Measurements from ENCODE around the gene DNAH3. TPM values are rescaled to one million over a fixed set of nuclear protein-coding genes. Genes with fewer than 3 reads are reported as not detected.

Gene DNAH3
- polyA plus RNA-seq, 2 of the 4 experiments (the other 2 are of a cell fraction) = 0.37 to 0.81 TPM

DNA sequence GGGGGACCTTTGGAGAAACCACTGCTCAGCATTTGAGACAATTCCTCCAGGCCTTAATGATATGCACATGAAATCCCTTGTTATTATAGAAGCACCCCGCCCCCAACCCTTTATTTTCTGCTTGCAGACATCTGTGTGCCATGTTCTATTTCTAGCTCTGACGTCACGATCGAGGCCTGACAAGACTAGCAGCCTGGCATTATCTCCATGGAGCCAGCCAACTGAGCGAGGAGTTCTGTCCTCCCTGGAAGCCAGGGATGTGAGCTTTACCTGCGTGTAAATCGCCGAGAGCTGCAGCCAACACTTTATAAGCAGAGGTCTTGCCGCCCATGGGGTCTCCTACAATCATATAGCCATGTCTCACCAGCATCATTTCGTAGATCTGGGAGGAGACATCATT, 116.9 kb downstream of the DNAH3 start:
- DNase-seq (ENCODE audit: low read depth in 1 of 2, low spot score in 1 of 2) (no peak), FAIRE-seq (no peak), ATAC-seq (no peak)
- no peaks in the 10 kb centered on the region for H3K4me1 ChIP-seq
- no peaks in the 10 kb centered on the region for H3K9me3 ChIP-seq
- 62% methylated on average over 10 of the region's 10 CpGs for WGBS (ENCODE audit: missing lambda C conversion rate)
- no peak overlapping the region for H3K27ac ChIP-seq
- CTCF ChIA-PET = no interaction called here
- H3K4me3 ChIP-seq = no peak overlapping the region
- no peak for TF ChIP-seq POLR2AphosphoS2 (conservative IDR thresholded peaks at IDR 0.05; ENCODE audit: low read length)
- no peak for TF ChIP-seq CEBPB (IDR thresholded peaks at IDR 0.05)
- TF ChIP-seq SREBF2 (IDR thresholded peaks at IDR 0.05) = no peak
- no peak for TF ChIP-seq NFE2L2 (conservative IDR thresholded peaks at IDR 0.05; ENCODE audit: low read length)
- POLR2A ChIA-PET = no interaction called here
- no peak overlapping the region for H3K4me2 ChIP-seq

DNA sequence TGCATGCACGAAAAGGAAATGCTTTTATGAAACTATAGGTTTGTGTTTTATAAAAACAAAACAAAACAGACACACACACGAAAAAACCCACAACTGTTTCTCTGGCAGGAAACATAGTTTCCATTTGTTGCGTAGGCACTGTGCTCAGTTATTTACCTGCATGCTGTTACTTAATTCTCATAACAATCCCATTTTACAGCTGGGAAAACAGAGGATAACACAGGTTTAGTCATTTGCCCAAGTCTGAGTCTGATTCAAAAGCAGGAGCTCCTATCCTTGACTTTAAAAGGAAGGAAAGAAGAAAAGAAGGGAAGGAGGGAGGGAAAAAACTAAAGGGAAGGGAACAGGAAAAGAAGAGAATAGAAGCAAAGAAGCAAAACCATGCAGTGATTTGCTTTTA, 117.4 kb downstream of the DNAH3 start:
- H3K4me2 ChIP-seq = no peak overlapping the region
- no peak for FAIRE-seq
- DNase-seq (ENCODE audit: low read depth in 1 of 2, low spot score in 1 of 2) = no peak
- no peak overlapping the region for H3K4me3 ChIP-seq
- H3K4me1 ChIP-seq = no peaks in the 10 kb centered on the region
- no peaks in the 10 kb centered on the region for H3K9me3 ChIP-seq
- no peak overlapping the region for H3K27ac ChIP-seq
- WGBS (ENCODE audit: missing lambda C conversion rate) = 53% methylated on average over 3 of the region's 3 CpGs
- no peak for ATAC-seq
- POLR2A ChIA-PET = no interaction called here
- CTCF ChIA-PET = no interaction called here
- no peak for TF ChIP-seq NFE2L2 (conservative IDR thresholded peaks at IDR 0.05; ENCODE audit: low read length)
- TF ChIP-seq, protein P1, sequence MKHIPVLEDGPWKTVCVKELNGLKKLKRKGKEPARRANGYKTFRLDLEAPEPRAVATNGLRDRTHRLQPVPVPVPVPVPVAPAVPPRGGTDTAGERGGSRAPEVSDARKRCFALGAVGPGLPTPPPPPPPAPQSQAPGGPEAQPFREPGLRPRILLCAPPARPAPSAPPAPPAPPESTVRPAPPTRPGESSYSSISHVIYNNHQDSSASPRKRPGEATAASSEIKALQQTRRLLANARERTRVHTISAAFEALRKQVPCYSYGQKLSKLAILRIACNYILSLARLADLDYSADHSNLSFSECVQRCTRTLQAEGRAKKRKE (CRISPR knock-in tag; IDR thresholded peaks at IDR 0.05; ENCODE audit: low read depth) = no peak
- no peak for TF ChIP-seq HOXA7 (CRISPR knock-in tag; IDR thresholded peaks at IDR 0.05)
- no peak for TF ChIP-seq RFX5 (IDR thresholded peaks at IDR 0.05)
- no peak for TF ChIP-seq CHD4 (IDR thresholded peaks at IDR 0.05; ENCODE audit: borderline replicate concordance)
- no peak for TF ChIP-seq EHMT2 (IDR thresholded peaks at IDR 0.05; ENCODE audit: low read depth)

DNA sequence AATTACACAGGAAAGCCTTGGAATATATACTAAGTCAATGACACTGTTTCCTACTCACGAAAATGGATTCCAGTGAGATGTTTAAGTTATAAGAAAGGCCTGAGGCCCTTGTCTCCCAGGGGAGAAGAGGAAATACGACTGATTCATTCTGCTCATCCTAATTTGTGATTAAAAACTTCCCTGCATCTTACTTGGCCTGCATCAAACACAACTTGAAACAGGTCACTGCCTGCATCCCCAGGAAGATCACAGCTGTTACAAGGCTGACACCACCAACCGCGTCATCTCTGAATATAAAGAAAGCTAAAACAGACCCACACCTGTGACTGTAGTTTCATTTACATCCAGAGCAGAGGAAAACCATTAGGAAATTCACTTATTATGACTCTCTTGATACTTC, 121.9 kb downstream of the DNAH3 start:
- FAIRE-seq (no peak), ATAC-seq (no peak), DNase-seq (ENCODE audit: low read depth in 1 of 2, low spot score in 1 of 2) (no peak)
- 69% methylated on average over 4 of the region's 4 CpGs for WGBS (ENCODE audit: missing lambda C conversion rate)
- H3K4me1 ChIP-seq = no peaks in the 10 kb centered on the region
- H3K27ac ChIP-seq = no peak overlapping the region
- H3K4me3 ChIP-seq = no peak overlapping the region
- H3K9me3 ChIP-seq = no peaks in the 10 kb centered on the region
- H3K4me2 ChIP-seq = no peak overlapping the region
- POLR2A ChIA-PET = no interaction called here
- TF ChIP-seq PHF8 (IDR thresholded peaks at IDR 0.05; ENCODE audit: borderline replicate concordance, low read depth) (no peak), CBX2 (IDR thresholded peaks at IDR 0.05; ENCODE audit: borderline replicate concordance, low read depth) (no peak), HOXA7 (CRISPR knock-in tag; IDR thresholded peaks at IDR 0.05) (no peak), RNF2 (IDR thresholded peaks at IDR 0.05; ENCODE audit: borderline replicate concordance, low read depth) (no peak), HEYL (CRISPR knock-in tag; IDR thresholded peaks at IDR 0.05) (no peak), MAZ (IDR thresholded peaks at IDR 0.05; ENCODE audit: borderline replicate concordance, low read depth, low read length) (no peak), FOSL2 (IDR thresholded peaks at IDR 0.05) (no peak), FOSL2 (CRISPR knock-in tag; IDR thresholded peaks at IDR 0.05) (no peak), EP300 (IDR thresholded peaks at IDR 0.05) (no peak), TFCP2L1 (CRISPR knock-in tag; IDR thresholded peaks at IDR 0.05) (no peak), MAFK (IDR thresholded peaks at IDR 0.05; ENCODE audit: partially characterized antibody) (no peak), SMC3 (IDR thresholded peaks at IDR 0.05) (no peak), HOXB5 (CRISPR knock-in tag; IDR thresholded peaks at IDR 0.05) (no peak), ZFP36 (IDR thresholded peaks at IDR 0.05; ENCODE audit: borderline replicate concordance, partially characterized antibody) (no peak), MYC (IDR thresholded peaks at IDR 0.05; ENCODE audit: borderline replicate concordance, low read length) (no peak), POLR2AphosphoS2 (conservative IDR thresholded peaks at IDR 0.05; ENCODE audit: low read length) (no peak), ZSCAN20 (CRISPR knock-in tag; IDR thresholded peaks at IDR 0.05) (no peak), JUN (IDR thresholded peaks at IDR 0.05) (no peak)
- TF ChIP-seq, protein P2, sequence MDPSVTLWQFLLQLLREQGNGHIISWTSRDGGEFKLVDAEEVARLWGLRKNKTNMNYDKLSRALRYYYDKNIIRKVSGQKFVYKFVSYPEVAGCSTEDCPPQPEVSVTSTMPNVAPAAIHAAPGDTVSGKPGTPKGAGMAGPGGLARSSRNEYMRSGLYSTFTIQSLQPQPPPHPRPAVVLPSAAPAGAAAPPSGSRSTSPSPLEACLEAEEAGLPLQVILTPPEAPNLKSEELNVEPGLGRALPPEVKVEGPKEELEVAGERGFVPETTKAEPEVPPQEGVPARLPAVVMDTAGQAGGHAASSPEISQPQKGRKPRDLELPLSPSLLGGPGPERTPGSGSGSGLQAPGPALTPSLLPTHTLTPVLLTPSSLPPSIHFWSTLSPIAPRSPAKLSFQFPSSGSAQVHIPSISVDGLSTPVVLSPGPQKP (IDR thresholded peaks at IDR 0.05; ENCODE audit: low read depth, low read length) = no peak
- TF ChIP-seq, protein P3, sequence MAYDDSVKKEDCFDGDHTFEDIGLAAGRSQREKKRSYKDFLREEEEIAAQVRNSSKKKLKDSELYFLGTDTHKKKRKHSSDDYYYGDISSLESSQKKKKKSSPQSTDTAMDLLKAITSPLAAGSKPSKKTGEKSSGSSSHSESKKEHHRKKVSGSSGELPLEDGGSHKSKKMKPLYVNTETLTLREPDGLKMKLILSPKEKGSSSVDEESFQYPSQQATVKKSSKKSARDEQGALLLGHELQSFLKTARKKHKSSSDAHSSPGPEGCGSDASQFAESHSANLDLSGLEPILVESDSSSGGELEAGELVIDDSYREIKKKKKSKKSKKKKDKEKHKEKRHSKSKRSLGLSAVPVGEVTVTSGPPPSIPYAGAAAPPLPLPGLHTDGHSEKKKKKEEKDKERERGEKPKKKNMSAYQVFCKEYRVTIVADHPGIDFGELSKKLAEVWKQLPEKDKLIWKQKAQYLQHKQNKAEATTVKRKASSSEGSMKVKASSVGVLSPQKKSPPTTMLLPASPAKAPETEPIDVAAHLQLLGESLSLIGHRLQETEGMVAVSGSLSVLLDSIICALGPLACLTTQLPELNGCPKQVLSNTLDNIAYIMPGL (CRISPR knock-in tag; IDR thresholded peaks at IDR 0.05; ENCODE audit: borderline replicate concordance) = no peak
- CTCF ChIA-PET = interaction anchor here (1.0 kb wide), 1 partner anchor 28 kb away, joined by 3 read pairs; no protein-coding TSS in a partner anchor
